GM19395 (cell line): ENCODE measurements around the gene ZDHHC14.
"Not testable (repeated sequence)": the region's sequence is repeated elsewhere in the genome, so short reads cannot be mapped to it uniquely, and the experiment has no call there.

Experiments used
- ATAC-seq: cut with Tn5 transposase; IDR thresholded peaks from one replicate; pipeline ENCODE4 v1.9.1; 2021; ENCODE audit warnings: mild to moderate bottlenecking, moderate library complexity; ENCODE audit not compliant: unreplicated experiment

Gene ZDHHC14

GRCh38 chr6:157379656-157380457 is 1.1 kb upstream of the ZDHHC14 start:
- peak; percentile 83 for ATAC-seq

DNA sequence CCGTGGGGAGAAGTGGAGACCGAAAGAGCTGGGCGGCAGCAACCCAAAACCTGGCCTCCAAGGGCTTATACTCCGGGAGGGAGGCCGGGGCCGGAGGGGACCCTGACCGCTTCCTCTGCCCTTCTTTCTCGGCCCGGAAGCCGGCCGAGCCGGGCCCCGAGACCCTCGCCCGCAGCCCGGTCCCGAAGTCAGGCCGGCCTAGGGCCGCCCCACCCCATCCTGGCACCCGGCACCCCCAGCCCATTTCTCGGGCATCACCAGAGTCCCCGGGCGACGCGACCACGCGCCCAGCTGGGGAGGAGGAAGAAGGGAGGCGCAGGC is 572 bp upstream of the ZDHHC14 start:
- ATAC-seq = peak; percentile 16

DNA sequence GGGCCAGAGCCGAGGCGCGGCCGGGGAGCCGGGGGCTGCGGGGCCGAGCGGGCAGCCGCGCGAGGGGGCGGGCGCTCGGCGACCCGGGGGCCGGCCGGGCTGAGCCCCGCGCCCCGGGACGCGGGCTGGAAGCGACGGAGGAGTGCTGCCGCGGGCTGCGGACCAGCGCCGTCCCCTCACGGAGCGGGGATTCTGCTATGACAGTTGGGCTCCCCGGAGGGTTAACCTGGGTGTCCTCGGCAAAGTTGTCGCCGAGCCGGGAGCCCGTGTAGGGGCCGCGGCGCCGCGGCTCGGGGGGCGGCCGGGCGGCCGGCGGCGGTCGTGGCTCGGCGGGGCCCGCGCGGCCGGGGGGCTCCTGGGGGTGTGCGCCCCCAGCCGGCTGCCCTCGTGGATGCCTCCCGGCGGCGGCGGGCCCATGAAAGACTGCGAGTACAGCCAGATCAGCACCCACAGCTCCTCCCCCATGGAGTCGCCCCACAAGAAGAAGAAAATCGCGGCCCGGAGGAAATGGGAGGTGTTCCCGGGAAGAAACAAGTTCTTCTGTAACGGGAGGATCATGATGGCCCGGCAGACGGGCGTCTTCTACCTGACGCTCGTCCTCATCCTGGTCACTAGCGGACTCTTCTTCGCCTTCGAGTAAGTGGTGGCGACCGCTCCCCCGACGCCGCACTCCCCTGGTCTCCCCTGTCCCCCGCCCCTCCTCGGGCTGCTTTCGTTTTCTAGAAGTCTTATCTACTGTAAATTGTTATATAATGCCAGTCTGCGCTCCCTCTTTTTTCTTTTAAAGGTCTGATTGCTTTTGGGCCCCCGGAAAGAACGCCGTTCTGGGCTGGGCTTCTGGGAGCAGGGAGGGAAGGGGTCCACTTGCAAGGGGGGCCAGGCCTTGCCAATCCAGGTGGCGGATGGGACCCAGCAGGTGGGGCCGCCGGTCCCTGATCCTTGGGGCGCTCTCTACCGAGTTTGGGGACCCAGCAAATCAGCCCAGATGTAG is 936 bp downstream of the ZDHHC14 start:
- peak; percentile 15 for ATAC-seq

- no peak for ATAC-seq
These were observed 1.8 kb downstream of the ZDHHC14 start for GRCh38 chr6:157382821-157383220.

- ATAC-seq = no peak
These were observed 2.5 kb downstream of the ZDHHC14 start for GRCh38 chr6:157383471-157383870.

- ATAC-seq = not testable (repeated sequence)
These were observed 4.0 kb downstream of the ZDHHC14 start for GRCh38 chr6:157384962-157385361.

- ATAC-seq = no peak
These were observed 4.5 kb downstream of the ZDHHC14 start for GRCh38 chr6:157385482-157385881.

- ATAC-seq = no peak
These were observed 5.0 kb downstream of the ZDHHC14 start for GRCh38 chr6:157386023-157386422.

DNA sequence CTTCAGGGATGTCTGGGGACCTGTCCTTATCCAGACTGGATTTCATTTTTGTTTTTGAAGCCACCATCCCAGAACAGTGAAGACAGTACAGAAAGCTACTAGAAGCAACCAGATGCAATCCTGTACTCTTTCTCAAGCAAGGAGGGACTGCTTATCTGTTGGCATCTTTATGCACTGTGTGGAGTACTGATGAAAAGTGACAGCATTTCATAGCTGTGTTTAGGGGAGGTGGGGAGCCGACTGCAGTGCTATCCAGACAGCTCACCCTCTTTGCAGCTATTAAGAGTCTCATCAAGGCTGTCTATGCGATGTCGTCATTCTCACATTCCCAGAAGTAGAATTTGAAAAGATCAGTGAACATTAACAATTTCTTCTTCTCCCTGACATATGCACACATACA is 5.5 kb downstream of the ZDHHC14 start:
- ATAC-seq = no peak

GRCh38 chr6:157388924-157389323 is 7.9 kb downstream of the ZDHHC14 start:
- no peak for ATAC-seq

DNA sequence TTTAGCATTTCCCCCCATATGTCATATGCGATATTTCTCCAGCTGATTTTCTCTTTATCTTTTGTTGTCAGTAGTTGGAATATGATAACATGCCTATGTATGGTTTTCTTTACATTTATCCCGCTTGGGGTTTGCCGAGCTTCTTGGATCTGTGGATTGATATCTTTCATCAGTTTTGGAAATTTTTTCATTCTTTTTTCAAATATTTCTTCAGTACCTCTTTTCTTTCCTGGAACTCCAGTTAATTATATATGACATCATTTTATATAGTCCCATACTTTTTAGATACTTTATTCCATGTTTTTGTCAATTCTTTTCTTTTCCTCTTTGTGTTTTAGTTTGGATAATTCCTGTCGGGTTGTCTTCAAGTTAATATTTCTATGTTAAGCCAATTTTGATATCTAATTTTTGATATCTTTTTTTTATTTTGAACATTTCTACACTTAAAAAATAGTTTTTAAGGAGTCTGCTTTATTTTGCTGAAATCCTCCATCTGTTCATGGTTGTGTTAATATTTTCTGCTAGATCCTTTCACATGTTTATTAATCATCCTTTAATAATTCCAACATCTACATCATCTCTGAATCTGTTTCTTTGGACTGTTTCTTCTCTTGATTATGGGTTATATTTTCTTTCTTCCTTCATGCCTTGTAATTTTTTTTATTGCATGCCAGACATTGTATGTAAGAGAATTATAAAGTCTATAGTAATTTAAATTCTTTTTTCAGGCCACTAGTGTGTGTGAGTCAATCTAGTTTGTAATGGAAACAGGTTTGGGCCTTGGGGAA is 9.5 kb downstream of the ZDHHC14 start:
- no peak for ATAC-seq

DNA sequence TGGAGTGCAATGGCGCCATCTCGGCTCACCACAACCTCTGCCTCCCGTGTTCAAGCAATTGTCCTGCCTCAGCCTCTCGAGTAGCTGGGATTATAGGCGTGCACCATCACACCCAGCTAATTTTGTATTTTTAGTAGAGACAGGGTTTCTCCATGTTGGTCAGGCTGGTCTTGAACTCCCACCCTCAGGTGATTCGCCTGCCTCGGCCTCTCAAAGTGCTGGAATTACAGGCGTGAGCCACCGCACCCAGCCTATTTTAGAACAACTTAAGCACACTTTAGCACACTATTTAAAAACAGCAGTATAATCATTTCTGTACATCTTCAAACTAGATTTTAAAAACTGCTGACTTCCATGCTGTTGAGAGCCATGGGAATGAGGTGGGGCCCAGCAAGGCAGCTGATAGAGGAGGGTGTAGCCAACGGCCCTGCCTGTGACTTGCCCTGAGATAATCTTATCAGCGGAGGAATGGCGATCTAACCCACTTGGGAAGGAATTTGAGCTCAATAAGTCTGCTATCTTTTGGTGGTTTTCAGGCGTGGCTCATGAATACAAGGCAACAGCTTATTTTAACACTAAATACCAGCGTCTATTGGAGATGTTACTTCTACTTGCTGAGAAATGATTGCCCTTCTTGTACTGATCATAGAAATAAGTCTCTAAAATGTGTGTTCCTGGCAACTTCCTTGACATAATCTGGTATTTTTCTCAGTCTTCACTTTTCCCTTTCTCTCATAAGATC is 12.1 kb downstream of the ZDHHC14 start:
- no peak for ATAC-seq

GRCh38 chr6:157393669-157394327 is 12.8 kb downstream of the ZDHHC14 start:
- ATAC-seq = no peak

- ATAC-seq = not testable (repeated sequence)
These were observed 14.2 kb downstream of the ZDHHC14 start for GRCh38 chr6:157395199-157395598.

GRCh38 chr6:157396026-157396425 is 15.0 kb downstream of the ZDHHC14 start:
- no peak for ATAC-seq

DNA sequence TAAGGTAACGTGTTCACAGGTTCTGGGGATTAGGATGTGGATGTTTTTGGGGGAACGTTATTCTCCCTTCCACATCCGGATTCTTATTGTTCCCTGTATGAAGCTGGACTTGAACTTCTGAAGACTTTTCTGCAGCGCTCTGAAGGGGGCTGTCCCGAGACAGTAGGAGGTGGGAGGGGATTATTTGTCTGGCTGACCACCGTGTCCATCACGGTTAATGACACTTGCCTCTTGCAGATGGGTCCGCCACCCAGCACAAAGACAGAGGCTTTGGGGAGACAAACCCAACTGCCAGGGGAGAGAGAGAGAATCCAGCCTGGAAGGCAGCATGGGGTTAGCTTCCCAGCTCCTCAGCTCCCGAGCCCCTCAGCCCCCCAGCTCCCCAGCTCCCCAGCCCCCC is 16.7 kb downstream of the ZDHHC14 start:
- ATAC-seq = no peak

- no peak for ATAC-seq
These were observed 17.2 kb downstream of the ZDHHC14 start for GRCh38 chr6:157398151-157398550.

DNA sequence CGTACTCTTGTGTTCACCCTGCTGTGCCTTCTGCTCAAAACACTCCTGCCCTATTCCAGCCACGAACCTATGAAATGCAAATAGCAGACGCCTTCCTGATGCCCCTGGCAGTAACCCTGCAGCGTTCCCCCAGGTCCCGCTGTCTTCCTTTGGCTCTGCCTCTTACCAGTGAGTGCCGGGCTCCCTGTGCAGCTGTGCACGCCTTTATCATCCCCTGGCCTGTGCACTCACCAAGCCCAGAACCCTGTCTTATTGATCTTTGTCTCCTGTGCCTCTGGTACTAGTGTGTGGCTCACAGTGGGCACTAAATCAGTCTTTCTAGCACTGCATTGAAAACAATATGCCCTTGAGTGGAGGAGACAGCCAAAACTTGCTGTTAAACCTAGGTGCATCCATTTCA is 19.7 kb downstream of the ZDHHC14 start:
- ATAC-seq = no peak

DNA sequence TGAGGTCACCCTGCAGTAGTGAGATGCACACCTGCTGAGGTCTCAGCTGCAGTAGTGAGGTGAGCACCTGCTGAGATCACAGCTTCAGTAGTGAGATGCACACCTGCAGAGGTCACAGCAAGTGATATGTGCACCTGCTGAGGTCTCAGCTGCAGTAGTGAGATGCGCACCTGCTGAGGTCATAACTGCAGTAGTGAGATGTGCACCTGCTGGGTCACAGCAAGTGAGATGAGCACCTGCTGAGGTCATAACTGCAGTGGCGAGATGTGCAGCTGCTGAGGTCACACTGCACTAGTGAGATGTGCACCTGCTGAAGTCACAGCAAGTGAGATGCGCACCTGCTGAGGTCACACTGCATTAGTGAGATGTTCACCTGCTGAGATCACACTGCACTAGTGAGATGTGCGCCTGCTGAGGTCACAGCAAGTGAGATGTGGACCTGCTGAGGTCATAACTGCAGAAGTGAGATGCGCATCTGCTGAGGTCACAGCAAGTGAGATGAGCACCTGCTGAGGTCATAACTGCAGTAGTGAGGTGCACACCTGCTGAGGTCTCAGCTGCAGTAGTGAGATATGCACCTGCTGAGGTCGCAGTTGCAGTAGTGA is 20.8 kb downstream of the ZDHHC14 start:
- ATAC-seq = no peak
